Measurements from ENCODE around the gene SLC6A6.

Gene SLC6A6

DNA sequence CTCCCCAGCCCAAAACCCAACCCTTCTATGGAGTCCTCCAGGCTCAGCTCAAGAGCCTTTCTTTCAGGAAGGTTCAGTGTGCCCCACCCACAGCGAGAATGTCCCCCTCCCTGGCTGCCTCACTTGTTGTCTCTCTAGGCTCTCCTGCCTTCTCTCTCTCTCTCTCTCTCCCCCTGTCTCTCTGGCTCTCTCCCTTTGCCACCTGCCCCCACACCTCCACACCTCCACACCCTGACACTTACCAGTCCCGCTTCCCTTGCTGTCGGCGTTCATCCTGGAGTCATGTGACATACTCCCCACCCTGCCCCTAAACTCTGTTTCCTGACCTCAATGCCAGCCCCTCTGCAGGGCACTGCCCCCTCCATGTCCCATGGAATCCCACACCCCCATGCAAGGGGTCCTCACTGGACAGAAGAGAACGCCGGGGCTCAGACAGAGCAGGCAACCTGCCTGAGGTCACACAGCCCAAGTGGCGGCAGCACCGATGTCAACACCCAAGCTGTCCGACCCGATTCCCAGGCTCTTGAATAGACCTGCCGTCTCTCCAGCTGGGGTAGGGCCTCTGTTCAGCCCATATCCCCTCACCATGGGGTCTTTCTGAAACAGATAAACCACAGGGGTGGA is 28.5 kb upstream of the SLC6A6 start:
- no peak for DNase-seq

DNA sequence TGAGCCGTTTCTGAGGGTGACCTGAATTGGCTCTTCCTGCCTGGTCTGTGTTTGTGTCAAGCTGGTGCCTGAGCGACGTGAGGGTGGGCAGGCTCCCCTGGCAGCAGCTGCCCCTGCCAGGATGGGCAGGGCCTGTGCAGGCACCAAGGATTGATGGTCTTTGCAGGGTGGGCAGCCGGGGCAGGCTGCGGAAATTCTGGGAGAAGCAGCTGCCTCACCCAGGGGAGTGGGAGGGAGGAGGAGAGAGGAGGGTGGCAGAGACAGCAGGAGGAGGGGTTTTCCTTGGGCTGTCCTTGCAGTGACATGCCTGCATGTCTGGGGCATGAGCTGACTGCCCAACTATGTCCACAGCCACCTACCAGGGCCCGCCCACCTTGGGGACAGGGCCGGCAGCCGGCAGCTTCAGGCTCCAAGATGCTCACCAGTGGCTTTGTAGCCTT is 27.9 kb upstream of the SLC6A6 start:
- DNase-seq = no peak

DNA sequence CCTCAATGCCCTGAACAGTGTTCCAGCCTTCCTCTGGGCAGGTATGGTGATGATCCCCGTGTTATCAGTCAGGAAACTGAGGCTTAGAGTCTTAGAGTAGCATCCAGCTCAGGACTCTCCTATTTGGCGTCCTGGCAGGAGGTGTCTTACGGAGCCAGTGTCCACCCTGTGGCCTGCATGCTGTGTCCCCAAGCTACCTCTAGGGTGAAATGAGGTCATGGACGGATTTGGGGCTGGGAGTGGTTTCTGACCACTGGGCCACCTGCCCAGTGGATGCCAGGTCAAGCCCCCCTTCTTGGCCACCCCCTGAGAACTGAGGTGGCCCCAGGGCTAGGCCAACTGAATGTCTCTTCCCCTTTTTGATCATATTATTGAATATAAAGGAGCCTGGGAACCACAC is 27.2 kb upstream of the SLC6A6 start:
- DNase-seq = no peak

- no peak for DNase-seq
Observed at GRCh38 chr3:14376348-14377043, 25.9 kb upstream of the SLC6A6 start.

- no peak for DNase-seq
Observed at GRCh38 chr3:14377044-14377837, 25.2 kb upstream of the SLC6A6 start.

DNA sequence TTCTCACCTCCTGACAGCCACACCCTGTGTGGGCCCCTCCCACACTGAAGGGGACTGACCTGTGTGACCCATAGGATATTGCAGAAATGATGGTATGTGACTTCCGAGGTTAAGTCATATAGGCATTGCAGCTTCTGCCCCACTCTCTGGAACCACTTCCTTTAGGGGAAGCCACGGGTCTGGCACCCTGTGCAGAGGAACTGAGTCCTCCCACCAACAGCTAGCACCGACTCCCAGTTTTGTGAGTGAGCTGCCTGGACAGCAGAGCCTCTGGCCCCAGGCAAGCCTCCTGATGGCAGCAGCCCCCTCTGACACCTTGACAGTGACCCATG is 24.6 kb upstream of the SLC6A6 start:
- DNase-seq = no peak

- DNase-seq = no peak
Observed at GRCh38 chr3:14378415-14378814, 24.0 kb upstream of the SLC6A6 start.

- peak; percentile 43 for DNase-seq
Observed at GRCh38 chr3:14379843-14380242, 22.6 kb upstream of the SLC6A6 start.

GRCh38 chr3:14386254-14386653 is 16.2 kb upstream of the SLC6A6 start:
- DNase-seq = peak; percentile 55

- no peak for DNase-seq
Observed at GRCh38 chr3:14388201-14388600, 14.2 kb upstream of the SLC6A6 start.

GRCh38 chr3:14389166-14389606 is 13.2 kb upstream of the SLC6A6 start:
- peak; percentile 63 for DNase-seq

GRCh38 chr3:14389716-14390115 is 12.7 kb upstream of the SLC6A6 start:
- no peak for DNase-seq

DNA sequence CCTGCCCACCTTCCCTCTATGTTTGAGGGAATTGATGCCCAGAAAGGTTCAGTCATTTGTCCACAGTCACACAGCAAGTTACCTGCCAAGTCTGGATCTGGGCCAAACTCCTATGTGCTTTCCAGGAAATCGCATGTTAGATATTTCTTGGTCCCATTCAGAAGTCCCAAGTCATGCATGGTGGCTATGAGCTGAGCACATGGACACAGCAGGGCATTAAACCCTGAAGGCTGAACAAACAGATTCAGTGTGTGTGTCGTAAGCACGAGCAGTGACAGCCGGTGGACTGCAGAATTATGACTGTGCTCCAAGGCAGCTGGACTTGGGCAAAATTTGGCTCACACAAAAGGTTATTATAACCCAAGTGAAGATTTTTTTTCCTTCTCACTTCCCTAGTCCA is 11.4 kb upstream of the SLC6A6 start:
- DNase-seq = peak; percentile 73

DNA sequence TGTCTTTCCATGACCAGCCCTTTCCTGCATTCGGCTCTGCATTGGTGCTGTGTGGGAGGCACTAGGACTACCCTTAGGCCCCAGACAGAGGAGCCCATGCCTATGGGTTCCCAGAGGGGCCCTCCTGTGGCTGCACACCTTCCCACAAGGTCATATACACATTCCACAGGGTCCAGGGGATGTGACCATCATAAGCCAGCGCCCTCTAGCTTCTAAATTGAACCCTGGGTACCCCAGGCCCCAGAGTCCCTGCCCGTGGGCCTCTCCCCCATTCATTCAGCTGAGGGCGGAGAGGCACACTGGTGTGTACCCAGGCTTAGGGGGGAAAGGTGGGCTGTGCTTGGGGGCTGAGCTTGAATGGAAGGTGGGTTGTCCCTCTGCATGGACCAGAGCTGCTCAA is 10.2 kb upstream of the SLC6A6 start:
- DNase-seq = no peak

DNA sequence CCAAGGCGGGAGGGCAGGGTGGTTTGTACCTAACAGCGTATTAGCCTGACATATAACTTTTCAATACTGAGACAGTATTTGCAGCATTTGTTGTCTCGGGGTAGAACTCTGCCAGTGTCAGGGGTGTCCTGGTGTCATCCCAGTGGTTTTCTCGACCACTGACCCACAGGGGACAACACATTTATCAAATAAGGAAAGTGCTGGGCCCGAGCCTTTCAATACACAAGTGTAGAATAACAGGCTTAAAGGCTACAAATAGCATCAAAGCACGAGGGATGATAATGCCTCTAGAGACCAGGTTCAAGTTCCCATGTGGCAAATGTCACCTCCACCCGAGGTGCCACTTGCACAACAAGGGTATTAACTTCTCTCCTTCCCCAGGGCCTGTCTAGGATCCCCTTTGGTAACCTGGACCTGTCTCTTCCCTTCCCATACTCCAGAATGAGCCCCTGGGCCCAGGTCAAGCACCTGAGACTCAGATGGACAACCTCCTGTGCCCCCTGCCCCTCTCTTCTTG is 9.5 kb upstream of the SLC6A6 start:
- DNase-seq = no peak

GRCh38 chr3:14393440-14394106 is 8.8 kb upstream of the SLC6A6 start:
- DNase-seq = no peak

- no peak for DNase-seq
Observed at GRCh38 chr3:14396031-14396692, 6.2 kb upstream of the SLC6A6 start.

- DNase-seq = no peak
Observed at GRCh38 chr3:14397046-14397445, 5.4 kb upstream of the SLC6A6 start.

- no peak for DNase-seq
Observed at GRCh38 chr3:14397531-14397930, 4.9 kb upstream of the SLC6A6 start.

DNA sequence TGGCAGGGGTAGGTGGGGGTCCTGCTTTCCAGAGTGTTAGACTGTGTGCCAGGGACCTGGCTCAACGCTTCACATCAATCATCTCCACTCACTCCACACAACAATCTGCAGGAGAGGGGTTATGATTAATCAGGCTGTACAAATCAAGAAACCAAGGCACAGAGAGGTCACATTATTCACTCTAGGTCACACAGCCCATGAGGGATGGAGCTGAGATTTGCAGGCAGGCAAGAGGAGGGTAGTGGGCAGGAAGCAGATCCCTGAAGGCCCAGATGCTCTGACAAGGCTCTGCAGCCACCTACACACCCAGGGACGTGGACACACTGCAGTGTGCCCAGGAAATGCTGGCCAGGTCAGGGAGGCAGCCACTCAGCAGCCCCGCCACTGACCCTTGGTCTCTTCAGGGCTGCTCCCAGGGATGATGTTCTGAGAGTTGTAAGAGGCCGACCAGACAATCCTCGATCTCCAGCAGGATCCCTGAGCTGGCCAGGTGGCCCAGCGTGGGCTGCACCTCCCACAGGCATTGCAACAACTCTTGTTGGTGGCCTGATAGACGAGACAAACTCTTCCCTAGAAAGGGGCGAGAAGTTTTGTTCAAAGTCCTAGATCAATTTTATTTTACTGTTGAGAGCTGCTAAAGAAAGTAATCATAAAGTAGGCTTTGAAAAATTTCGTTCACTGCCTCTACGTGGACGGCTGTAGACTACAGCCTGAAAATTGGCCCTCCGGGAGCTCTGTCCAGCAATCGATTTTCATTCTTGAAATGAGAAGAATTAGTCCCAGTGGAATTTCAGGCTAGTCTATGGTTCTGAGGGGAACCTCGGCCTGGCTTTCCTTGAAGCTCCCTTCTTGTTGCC is 4.2 kb upstream of the SLC6A6 start:
- no peak for DNase-seq

DNA sequence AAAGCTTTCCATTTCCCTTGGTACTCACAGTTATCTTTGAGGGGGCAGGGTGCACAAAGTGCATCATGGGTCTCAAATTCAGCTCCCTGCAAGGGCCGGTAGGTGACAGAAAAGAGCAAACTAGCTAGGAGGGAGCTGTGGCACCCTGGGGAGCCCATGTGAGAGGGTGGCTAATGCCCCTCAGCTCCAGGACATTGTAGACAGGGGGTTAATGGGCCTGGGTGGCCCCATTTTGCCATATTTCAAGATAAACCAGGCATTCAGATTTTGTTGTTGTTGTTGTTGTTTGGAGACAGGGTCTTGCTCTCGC is 3.7 kb upstream of the SLC6A6 start:
- no peak for DNase-seq
